ENCODE measurements around the gene MT1F. TPM values are rescaled to one million over a fixed set of nuclear protein-coding genes. Genes with fewer than 3 reads are reported as not detected.

MT1F gene
- total RNA-seq, 1 donor from 2014 or later: 6.3 TPM

DNA sequence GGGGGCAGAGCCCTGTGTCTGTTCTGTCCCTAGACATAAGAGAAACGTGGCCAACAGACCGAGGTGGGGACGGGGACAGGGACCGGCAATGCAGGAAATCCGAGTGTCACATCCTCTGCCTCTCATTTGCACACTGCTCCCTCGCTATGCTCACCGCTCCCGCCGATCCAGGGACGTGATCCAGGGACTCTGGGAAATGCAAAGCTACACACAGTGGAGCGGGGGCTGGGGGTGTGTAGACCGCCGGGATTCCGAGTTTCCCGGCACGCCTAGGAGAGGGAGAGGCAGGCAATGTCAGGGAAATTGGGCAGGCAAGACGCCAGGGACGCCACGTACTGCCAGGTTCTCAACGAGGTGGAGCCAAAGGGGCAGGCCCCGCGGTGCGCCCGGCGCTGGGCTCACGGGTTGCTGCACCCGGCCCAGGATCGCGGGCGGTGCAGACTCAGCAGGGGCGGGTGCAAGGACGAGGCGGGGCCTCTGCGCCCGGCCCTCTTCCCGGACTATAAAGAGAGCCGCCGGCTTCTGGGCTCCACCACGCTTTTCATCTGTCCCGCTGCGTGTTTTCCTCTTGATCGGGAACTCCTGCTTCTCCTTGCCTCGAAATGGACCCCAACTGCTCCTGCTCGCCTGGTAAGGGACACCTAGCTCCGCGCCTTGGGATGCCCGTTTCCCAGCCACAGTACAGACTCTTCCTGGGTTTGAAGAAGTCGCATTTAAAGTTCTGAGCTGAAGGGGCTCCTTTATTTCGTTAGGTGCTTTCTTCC is 24.4 kb downstream of the MT1F start, which contains the start of gene MT1X:
Gene MT1X, plus strand, starts transcription at position 532 of the 764 bp plus-strand sequence. Its CDS starts 71 bp downstream, at position 603.
- peaks cover 6% of the 10 kb centered on the region for H3K9me3 Mint-ChIP-seq (ENCODE audit: low read depth)
- peak within 1 kb of the TSS; percentile 71 for H3K4me3 Mint-ChIP-seq (ENCODE audit: low read depth)
- peak; percentile 51 for DNase-seq (ENCODE audit: low spot score, unreplicated experiment)
- H3K27me3 Mint-ChIP-seq: peaks cover 83% of the 10 kb centered on the region
- H3K27ac Mint-ChIP-seq: no peak within 1 kb of the TSS
- no peaks in the 10 kb centered on the region for H3K4me1 Mint-ChIP-seq (ENCODE audit: low read depth)
- TF ChIP-seq, protein P1, sequence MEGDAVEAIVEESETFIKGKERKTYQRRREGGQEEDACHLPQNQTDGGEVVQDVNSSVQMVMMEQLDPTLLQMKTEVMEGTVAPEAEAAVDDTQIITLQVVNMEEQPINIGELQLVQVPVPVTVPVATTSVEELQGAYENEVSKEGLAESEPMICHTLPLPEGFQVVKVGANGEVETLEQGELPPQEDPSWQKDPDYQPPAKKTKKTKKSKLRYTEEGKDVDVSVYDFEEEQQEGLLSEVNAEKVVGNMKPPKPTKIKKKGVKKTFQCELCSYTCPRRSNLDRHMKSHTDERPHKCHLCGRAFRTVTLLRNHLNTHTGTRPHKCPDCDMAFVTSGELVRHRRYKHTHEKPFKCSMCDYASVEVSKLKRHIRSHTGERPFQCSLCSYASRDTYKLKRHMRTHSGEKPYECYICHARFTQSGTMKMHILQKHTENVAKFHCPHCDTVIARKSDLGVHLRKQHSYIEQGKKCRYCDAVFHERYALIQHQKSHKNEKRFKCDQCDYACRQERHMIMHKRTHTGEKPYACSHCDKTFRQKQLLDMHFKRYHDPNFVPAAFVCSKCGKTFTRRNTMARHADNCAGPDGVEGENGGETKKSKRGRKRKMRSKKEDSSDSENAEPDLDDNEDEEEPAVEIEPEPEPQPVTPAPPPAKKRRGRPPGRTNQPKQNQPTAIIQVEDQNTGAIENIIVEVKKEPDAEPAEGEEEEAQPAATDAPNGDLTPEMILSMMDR (IDR thresholded peaks at IDR 0.05; ENCODE audit: unreplicated experiment): no peak
- peaks cover 3% of the 10 kb centered on the region for H3K36me3 Mint-ChIP-seq (ENCODE audit: insufficient read depth)

DNA sequence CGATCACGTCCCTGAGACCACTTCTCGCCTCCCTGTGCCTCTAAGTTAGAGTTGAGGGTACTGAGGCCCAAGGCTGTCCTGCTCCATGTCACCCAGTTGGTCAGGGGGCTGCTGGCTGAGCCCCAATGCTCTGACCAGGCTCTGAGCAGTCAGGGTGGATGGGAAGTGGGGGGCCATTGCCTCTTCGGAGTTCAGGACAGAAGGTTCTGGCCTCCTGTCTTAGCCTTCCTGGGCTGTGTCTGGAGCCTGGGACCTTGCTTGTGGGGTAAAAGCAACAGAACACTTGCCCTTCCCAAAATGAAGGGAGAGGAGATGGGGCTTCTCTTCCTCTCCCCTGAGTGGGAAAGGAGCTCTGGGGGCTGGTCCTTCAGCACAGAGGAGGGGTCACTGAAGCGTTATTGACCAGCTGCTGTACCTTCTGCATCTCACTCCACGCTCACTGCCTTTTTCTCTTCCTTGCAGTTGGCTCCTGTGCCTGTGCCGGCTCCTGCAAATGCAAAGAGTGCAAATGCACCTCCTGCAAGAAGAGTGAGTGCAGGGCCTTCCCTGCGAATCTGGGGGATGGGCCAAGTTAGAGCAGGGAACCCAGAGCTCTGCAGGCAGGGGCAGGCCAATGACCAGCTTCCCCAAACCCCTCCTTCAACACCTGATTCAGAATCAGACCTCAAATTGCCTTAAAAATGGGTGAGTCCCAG is 25.1 kb downstream of the MT1F start:
- Mint-ChIP-seq H3K4me1 (ENCODE audit: low read depth) (no peaks in the 10 kb centered on the region), H3K36me3 (ENCODE audit: insufficient read depth) (peaks cover 3% of the 10 kb centered on the region), H3K27ac (no peak overlapping the region)

DNA sequence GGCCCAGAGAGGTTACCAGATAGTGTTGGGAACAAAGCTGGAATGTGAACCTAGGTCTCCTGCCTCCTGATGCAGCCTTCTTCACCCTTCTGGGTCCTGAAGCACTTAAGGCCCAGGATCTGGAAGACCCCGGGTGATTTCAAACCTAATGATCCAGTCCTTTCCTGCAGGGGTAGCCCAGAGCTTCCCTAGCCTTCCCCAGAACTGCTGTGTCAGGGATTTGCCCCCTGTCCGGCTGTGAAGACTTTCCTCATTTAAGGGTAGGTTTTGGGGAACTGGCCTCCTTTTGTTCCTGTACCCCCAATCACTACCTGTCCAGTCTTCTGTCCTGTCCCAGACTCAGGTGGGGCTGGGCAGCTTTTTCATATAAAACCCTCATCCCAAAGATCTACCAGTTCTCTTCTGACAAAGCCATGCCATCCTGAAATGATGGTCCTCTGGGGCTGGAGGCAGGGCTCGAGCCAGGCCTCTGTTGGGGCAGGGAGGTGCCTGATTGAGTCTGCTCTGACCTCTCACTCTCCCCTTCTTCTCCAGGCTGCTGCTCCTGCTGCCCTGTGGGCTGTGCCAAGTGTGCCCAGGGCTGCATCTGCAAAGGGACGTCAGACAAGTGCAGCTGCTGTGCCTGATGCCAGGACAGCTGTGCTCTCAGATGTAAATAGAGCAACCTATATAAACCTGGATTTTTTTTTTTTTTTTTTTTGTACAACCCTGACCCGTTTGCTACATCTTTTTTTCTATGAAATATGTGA is 25.8 kb downstream of the MT1F start:
- H3K4me1 Mint-ChIP-seq (ENCODE audit: low read depth): no peaks in the 10 kb centered on the region
- no peak overlapping the region for H3K4me3 Mint-ChIP-seq (ENCODE audit: low read depth)
- DNase-seq (ENCODE audit: low spot score, unreplicated experiment): no peak
- TF ChIP-seq, protein P1 (IDR thresholded peaks at IDR 0.05; ENCODE audit: unreplicated experiment): no peak
- no peak overlapping the region for H3K27ac Mint-ChIP-seq
- peaks cover 79% of the 10 kb centered on the region for H3K27me3 Mint-ChIP-seq
- H3K36me3 Mint-ChIP-seq (ENCODE audit: insufficient read depth): peaks cover 3% of the 10 kb centered on the region
- peaks cover 6% of the 10 kb centered on the region for H3K9me3 Mint-ChIP-seq (ENCODE audit: low read depth)

More for the DNA sequence above, 25.1 kb downstream of the MT1F start:
- Mint-ChIP-seq H3K4me3 (ENCODE audit: low read depth) (peak overlapping the region; percentile 71), H3K9me3 (ENCODE audit: low read depth) (peaks cover 6% of the 10 kb centered on the region), H3K27me3 (peaks cover 79% of the 10 kb centered on the region)
- no peak for DNase-seq (ENCODE audit: low spot score, unreplicated experiment)
- TF ChIP-seq, protein P1 (IDR thresholded peaks at IDR 0.05; ENCODE audit: unreplicated experiment): no peak

DNA sequence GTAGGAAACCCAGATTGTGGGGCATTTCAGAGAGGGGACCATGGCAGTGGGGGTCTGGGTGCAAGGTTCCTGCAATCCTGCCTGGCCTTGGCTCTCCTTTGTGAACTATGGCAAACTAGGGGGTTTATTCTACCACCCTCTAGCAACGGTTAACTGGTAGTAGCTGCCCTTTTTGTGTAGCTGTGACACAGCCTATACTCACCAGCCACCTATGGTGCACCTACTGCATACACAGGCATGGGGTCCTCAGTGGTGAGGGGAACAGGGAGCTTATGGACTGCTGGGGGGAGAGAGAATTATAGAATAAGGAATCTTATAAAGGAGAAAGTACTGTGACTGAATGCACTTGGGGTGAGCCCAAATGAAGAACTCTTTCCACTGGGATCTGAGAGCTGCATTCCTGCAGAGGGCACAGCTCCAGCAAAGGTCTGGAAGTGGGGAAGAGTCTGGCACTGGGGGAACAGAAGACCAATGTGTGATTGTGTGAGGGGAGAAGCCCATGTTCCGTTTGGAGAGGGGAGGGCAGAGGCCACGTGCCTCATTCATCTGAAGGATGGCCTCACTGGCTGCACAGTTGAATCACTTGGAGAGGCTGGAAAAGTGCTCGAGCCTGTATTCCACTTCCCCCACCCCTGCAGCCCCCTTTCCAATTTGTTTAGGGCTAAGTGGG is 26.6 kb downstream of the MT1F start:
- H3K9me3 Mint-ChIP-seq (ENCODE audit: low read depth): peaks cover 6% of the 10 kb centered on the region
- H3K4me3 Mint-ChIP-seq (ENCODE audit: low read depth): no peak overlapping the region
- DNase-seq (ENCODE audit: low spot score, unreplicated experiment): no peak
- TF ChIP-seq, protein P1 (IDR thresholded peaks at IDR 0.05; ENCODE audit: unreplicated experiment): no peak
- no peak overlapping the region for H3K27ac Mint-ChIP-seq
- H3K4me1 Mint-ChIP-seq (ENCODE audit: low read depth): no peaks in the 10 kb centered on the region
- H3K36me3 Mint-ChIP-seq (ENCODE audit: insufficient read depth): peaks cover 3% of the 10 kb centered on the region
- peaks cover 78% of the 10 kb centered on the region for H3K27me3 Mint-ChIP-seq
